ENCODE results near the gene SLC35B2. TPM values are rescaled to one million over a fixed set of nuclear protein-coding genes. Genes with fewer than 3 reads are reported as not detected.

Gene SLC35B2
- total and polyA plus RNA-seq, 9 of the 15 experiments (the other 6 are each of a cell fraction or from before 2014, with no cell fraction given): 14.5 to 59.1 (median 47.1) TPM

DNA sequence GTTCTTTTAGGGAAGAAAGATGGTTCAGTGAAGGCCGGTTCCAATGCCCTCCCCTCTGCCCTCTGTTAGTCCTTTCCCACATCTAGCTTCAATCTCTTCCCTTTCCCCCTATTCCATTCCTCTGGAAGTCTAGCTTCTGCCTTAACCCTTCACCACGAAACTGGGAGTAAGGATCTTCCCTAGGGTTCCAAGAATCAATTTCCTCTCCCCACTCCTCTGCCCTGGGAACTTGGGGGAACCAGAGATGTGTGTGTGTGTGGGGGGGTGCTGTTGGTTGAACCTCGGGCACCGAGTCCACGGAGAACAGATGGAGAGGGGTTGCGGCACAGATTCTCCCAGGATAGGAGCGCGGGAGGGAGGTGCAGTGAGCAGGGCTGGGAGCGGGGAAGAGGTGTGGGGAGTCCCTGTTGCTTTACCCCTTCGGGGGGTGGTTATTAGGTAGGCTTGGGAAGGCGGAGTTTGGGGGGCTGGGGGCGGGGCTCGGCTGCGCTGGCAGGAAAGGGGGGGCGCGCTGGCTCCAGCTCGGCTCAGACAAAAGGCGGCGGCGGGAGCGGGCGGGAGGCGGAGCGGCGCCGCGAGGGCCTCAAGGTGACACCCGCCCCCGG lies 12.7 kb upstream of the SLC35B2 start, which contains the start of gene TMEM151B:
TSS of gene TMEM151B (plus strand) at position 530 of the 605 bp plus-strand sequence. CDS start 293 bp downstream, outside the sequence.
- no TSS peak for BruUV-seq (replicated peaks)
- H3K27me3 ChIP-seq (ENCODE audit: control insufficient read depth in 2 of 2, insufficient read depth in 2 of 2, low read length in 2 of 2): peaks cover 46 to 53% of the 10 kb centered on the region in 2 experiments
- H3K9ac ChIP-seq (ENCODE audit: insufficient read depth in 1 of 2, low read depth in 2 of 2, low read length in 2 of 2): no peak within 1 kb of the TSS
- peaks cover 2% of the 10 kb centered on the region; the same call in 2 of the 3 replicates for H3K79me2 ChIP-seq (ENCODE audit: control insufficient read depth, insufficient read depth, low read length)
- no peaks in the 10 kb centered on the region for H3K9me3 ChIP-seq (replicated peaks; ENCODE audit: control insufficient read depth, insufficient read depth, low read depth, low read length)
- POLR2A ChIA-PET: interaction anchor here (0.6 to 4.7 kb wide), 6 partner anchors 9 to 132 kb away, joined by 3 to 24 read pairs (median 3); partner anchors contain the start of gene HSP90AB1
- TF ChIP-seq EZH2 (IDR thresholded peaks at IDR 0.05; ENCODE audit: borderline replicate concordance, low read depth, low read length): 0 out of 2 replicates have a peak, but pooled peaks have one; percentile 80
- TF ChIP-seq, protein P1, sequence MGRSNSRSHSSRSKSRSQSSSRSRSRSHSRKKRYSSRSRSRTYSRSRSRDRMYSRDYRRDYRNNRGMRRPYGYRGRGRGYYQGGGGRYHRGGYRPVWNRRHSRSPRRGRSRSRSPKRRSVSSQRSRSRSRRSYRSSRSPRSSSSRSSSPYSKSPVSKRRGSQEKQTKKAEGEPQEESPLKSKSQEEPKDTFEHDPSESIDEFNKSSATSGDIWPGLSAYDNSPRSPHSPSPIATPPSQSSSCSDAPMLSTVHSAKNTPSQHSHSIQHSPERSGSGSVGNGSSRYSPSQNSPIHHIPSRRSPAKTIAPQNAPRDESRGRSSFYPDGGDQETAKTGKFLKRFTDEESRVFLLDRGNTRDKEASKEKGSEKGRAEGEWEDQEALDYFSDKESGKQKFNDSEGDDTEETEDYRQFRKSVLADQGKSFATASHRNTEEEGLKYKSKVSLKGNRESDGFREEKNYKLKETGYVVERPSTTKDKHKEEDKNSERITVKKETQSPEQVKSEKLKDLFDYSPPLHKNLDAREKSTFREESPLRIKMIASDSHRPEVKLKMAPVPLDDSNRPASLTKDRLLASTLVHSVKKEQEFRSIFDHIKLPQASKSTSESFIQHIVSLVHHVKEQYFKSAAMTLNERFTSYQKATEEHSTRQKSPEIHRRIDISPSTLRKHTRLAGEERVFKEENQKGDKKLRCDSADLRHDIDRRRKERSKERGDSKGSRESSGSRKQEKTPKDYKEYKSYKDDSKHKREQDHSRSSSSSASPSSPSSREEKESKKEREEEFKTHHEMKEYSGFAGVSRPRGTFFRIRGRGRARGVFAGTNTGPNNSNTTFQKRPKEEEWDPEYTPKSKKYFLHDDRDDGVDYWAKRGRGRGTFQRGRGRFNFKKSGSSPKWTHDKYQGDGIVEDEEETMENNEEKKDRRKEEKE (IDR thresholded peaks at IDR 0.05; ENCODE audit: borderline replicate concordance in 1 of 2, control insufficient read depth in 1 of 2, low read depth in 2 of 2, low read length in 1 of 2): no peak
- TF ChIP-seq, protein P2, sequence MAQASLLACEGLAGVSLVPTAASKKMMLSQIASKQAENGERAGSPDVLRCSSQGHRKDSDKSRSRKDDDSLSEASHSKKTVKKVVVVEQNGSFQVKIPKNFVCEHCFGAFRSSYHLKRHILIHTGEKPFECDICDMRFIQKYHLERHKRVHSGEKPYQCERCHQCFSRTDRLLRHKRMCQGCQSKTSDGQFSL (CRISPR knock-in tag; IDR thresholded peaks at IDR 0.05): peak; percentile 62; the same call in 1 of the 2 replicates
- TF ChIP-seq, protein P2 (tag; IDR thresholded peaks at IDR 0.05): no peak
- H3K27ac ChIP-seq (ENCODE audit: extremely low read depth, low read depth, low read length): no peak within 1 kb of the TSS
- CTCF ChIA-PET (ENCODE audit: low intra/inter-chr PET ratio): interaction anchor here (4.6 kb wide), 1 partner anchor 68 kb away, joined by 61 read pairs; no protein-coding TSS in a partner anchor
- DNase-seq (ENCODE audit: extremely low read depth in 1 of 4, low spot score in 3 of 4) (no peak), ATAC-seq (no peak), FAIRE-seq (no peak)
- no peaks in the 10 kb centered on the region for H3K36me3 ChIP-seq (ENCODE audit: control insufficient read depth, insufficient read depth, low read length)
- in situ Hi-C loops (cut with MboI): loop anchor here (5.0 kb wide), 1 partner anchor 72 kb away; the partner anchor contains the start of gene SPATS1
- WGBS (ENCODE audit: insufficient coverage, low coverage, missing lambda C conversion rate): 15% methylated on average over 10 of the region's 29 CpGs
- no peak within 1 kb of the TSS for H2AFZ ChIP-seq (ENCODE audit: low read depth, low read length)
- H3K9me1 ChIP-seq (ENCODE audit: control insufficient read depth, insufficient read depth, low read length): no peaks in the 10 kb centered on the region
- no peak within 1 kb of the TSS; the same call in 1 of the 2 replicates for H3K4me2 ChIP-seq (ENCODE audit: insufficient read depth, low read length)
- H4K20me1 ChIP-seq (replicated peaks; ENCODE audit: control insufficient read depth, insufficient read depth, low read length): peaks cover 6% of the 10 kb centered on the region; the same call in 1 of the 2 replicates
- peak within 1 kb of the TSS; percentile 21; the same call in 1 of the 2 replicates for H3K4me3 ChIP-seq
- intact Hi-C loops (cut with micrococcal nuclease): loop anchor here (2.0 to 5.0 kb wide), 2 partner anchors 173 to 187 kb away; no protein-coding TSS in a partner anchor
- H3K4me1 ChIP-seq (replicated peaks in 1 of 2; ENCODE audit: control insufficient read depth in 2 of 2, insufficient read depth in 2 of 2, low read length in 2 of 2): peaks cover 0 to 20% of the 10 kb centered on the region in 2 experiments; a peak in 2 of 5 replicates

Measured in K562 (cell line).